GM19463 (cell line): ENCODE data around the gene SLC24A3.
A peak's percentile ranks its signal among the peaks of the same experiment; 100 is the strongest.

Experiments
- ATAC-seq: cut with Tn5 transposase; IDR thresholded peaks from one replicate; pipeline ENCODE4 v1.9.1; 2021; ENCODE audit warnings: mild to moderate bottlenecking, moderate library complexity; ENCODE audit not compliant: unreplicated experiment

SLC24A3 gene

GRCh38 chr20:19336631-19337030 is 124.2 kb downstream of the SLC24A3 start:
- ATAC-seq: no peak

- ATAC-seq: no peak
These were observed 125.9 kb downstream of the SLC24A3 start for GRCh38 chr20:19338380-19338779.

GRCh38 chr20:19338960-19339359 is 126.5 kb downstream of the SLC24A3 start:
- ATAC-seq: no peak

GRCh38 chr20:19341348-19342053 is 129.1 kb downstream of the SLC24A3 start:
- ATAC-seq: no peak

- ATAC-seq: no peak
These were observed 131.9 kb downstream of the SLC24A3 start for GRCh38 chr20:19344341-19344740.

- peak; percentile 90 for ATAC-seq
These were observed 135.6 kb downstream of the SLC24A3 start for GRCh38 chr20:19347943-19348456.

GRCh38 chr20:19348582-19348981 is 136.1 kb downstream of the SLC24A3 start:
- no peak for ATAC-seq

- ATAC-seq: no peak
These were observed 137.4 kb downstream of the SLC24A3 start for GRCh38 chr20:19349879-19350278.

- no peak for ATAC-seq
These were observed 139.1 kb downstream of the SLC24A3 start for GRCh38 chr20:19351542-19351941.

GRCh38 chr20:19354950-19355349 is 142.5 kb downstream of the SLC24A3 start:
- ATAC-seq: no peak

GRCh38 chr20:19361790-19362189 is 149.3 kb downstream of the SLC24A3 start:
- no peak for ATAC-seq

- ATAC-seq: no peak
These were observed 151.0 kb downstream of the SLC24A3 start for GRCh38 chr20:19363476-19363875.

GRCh38 chr20:19367591-19367990 is 155.1 kb downstream of the SLC24A3 start:
- no peak for ATAC-seq

GRCh38 chr20:19368351-19368750 is 155.9 kb downstream of the SLC24A3 start:
- ATAC-seq: no peak

GRCh38 chr20:19370076-19371075 is 157.9 kb downstream of the SLC24A3 start:
- no peak for ATAC-seq

GRCh38 chr20:19371112-19371511 is 158.7 kb downstream of the SLC24A3 start:
- ATAC-seq: no peak

- no peak for ATAC-seq
These were observed 161.8 kb downstream of the SLC24A3 start for GRCh38 chr20:19374216-19374615.

- ATAC-seq: no peak
These were observed 163.0 kb downstream of the SLC24A3 start for GRCh38 chr20:19375395-19375794.

- no peak for ATAC-seq
These were observed 163.4 kb downstream of the SLC24A3 start for GRCh38 chr20:19375801-19376200.

GRCh38 chr20:19376451-19377229 is 164.2 kb downstream of the SLC24A3 start:
- ATAC-seq: no peak

- no peak for ATAC-seq
These were observed 165.6 kb downstream of the SLC24A3 start for GRCh38 chr20:19378058-19378457.
